SU-DHL-6 (cell line): Measurements from ENCODE around the gene CNTRL.

Source experiments
- H2AFZ ChIP-seq: fragments of 200-600 bp; sonication (generic); 2 replicates; pipeline ENCODE4 v1.6.1; 2014; ENCODE audit warnings: low read depth, mild to moderate bottlenecking, moderate library complexity, mixed read lengths, antibody characterized with exemption, low read length; ENCODE audit not compliant: severe bottlenecking
- H3F3A ChIP-seq: fragments of 200-600 bp; shearing (Covaris generic); 2 replicates; pipeline ENCODE4 v1.6.0; 2016; ENCODE audit warnings: antibody characterized with exemption, mild to moderate bottlenecking; ENCODE audit not compliant: insufficient read depth
- H3K27ac ChIP-seq: fragments of 200-600 bp; sonication (generic); 2 replicates; pipeline ENCODE4 v1.5.1; 2016; ENCODE audit warnings: low read depth, mild to moderate bottlenecking, low read length, moderate library complexity, mixed read lengths
- H3K27me3 ChIP-seq: fragments of 200-600 bp; sonication (generic), shearing (Covaris generic); 2 replicates; pipeline ENCODE4 v1.6.0; 2014; ENCODE audit warnings: mild to moderate bottlenecking, low read length
- H3K36me3 ChIP-seq: fragments of 200-600 bp; sonication (generic); 2 replicates; pipeline ENCODE4 v1.6.1; 2014; ENCODE audit warnings: mild to moderate bottlenecking, low read length, mixed read lengths
- H3K4me2 ChIP-seq: fragments of 300-600, 200-600 bp; shearing (Covaris generic), sonication (generic); 2 replicates; pipeline ENCODE4 v1.6.0; 2014; ENCODE audit warnings: low read length, low read depth, mild to moderate bottlenecking; ENCODE audit not compliant: poor library complexity, severe bottlenecking
- H3K4me3 ChIP-seq: fragments of 200-600 bp; sonication (generic); 2 replicates; pipeline ENCODE4 v1.5.1; 2014; ENCODE audit warnings: antibody characterized with exemption, low read length, mild to moderate bottlenecking, mixed read lengths; ENCODE audit not compliant: insufficient read depth, poor library complexity, severe bottlenecking
- H3K79me2 ChIP-seq: fragments of 200-600 bp; sonication (generic); 2 replicates; pipeline ENCODE4 v1.6.1; 2014; ENCODE audit warnings: mild to moderate bottlenecking, low read length, moderate library complexity; ENCODE audit not compliant: insufficient read depth
- H3K9ac ChIP-seq: fragments of 200-600 bp; sonication (generic); 2 replicates; pipeline ENCODE4 v1.7.0; 2014; ENCODE audit warnings: mild to moderate bottlenecking, low read length
- H3K9me2 ChIP-seq: fragments of 200-600 bp; sonication (generic); replicated peaks from 2 replicates; pipeline ENCODE4 v1.6.1; 2014; ENCODE audit warnings: low read length; ENCODE audit not compliant: insufficient read depth
- H3K9me3 ChIP-seq: fragments of 200-600 bp; sonication (generic); 2 replicates; pipeline ENCODE4 v1.6.1; 2014; ENCODE audit warnings: low read length, mixed read lengths; ENCODE audit not compliant: insufficient read depth
- H4K20me1 ChIP-seq: fragments of 200-600 bp; sonication (generic); 2 replicates; pipeline ENCODE4 v1.6.1; 2014; ENCODE audit warnings: low read depth, mild to moderate bottlenecking, antibody characterized with exemption, low read length, moderate library complexity, mixed read lengths
- CTCF ChIP-seq: fragments of 200-600 bp; sonication (generic); IDR thresholded peaks from one replicate; pipeline ENCODE4 v1.5.1; 2017; ENCODE audit warnings: antibody characterized with exemption, mild to moderate bottlenecking, low read length, moderate library complexity; ENCODE audit not compliant: insufficient read depth, poor library complexity, severe bottlenecking
- EZH2phosphoT487 ChIP-seq: fragments of 200-600 bp; sonication (generic), shearing (Covaris generic); conservative IDR thresholded peaks from 2 replicates; pipeline ENCODE4 v1.6.1; 2018; ENCODE audit warnings: mild to moderate bottlenecking, antibody characterized with exemption, low read length, moderate library complexity, mixed read lengths

The CNTRL gene

GRCh38 chr9:121198512-121199042 lies 123.8 kb downstream of the CNTRL start:
- H3K27ac ChIP-seq: no peak overlapping the region
- peak overlapping the region; percentile 94 for H3K4me2 ChIP-seq
- peak overlapping the region; percentile 71 for H3K4me3 ChIP-seq

GRCh38 chr9:121199921-121200320 lies 125.2 kb downstream of the CNTRL start:
- no peaks in the 10 kb centered on the region for H3K9me2 ChIP-seq
- H3K4me2 ChIP-seq: peak overlapping the region; percentile 94
- peaks cover 23% of the 10 kb centered on the region; the same call in 1 of the 2 replicates for H3F3A ChIP-seq
- H3K9me3 ChIP-seq: no peaks in the 10 kb centered on the region
- H2AFZ ChIP-seq: no peak overlapping the region
- no peak for TF ChIP-seq EZH2phosphoT487
- no peak for TF ChIP-seq CTCF
- peaks cover 73% of the 10 kb centered on the region for H3K79me2 ChIP-seq
- peak overlapping the region; percentile 76; the same call in 1 of the 2 replicates for H3K27ac ChIP-seq
- peaks cover 54% of the 10 kb centered on the region for H4K20me1 ChIP-seq
- H3K9ac ChIP-seq: peak overlapping the region; percentile 97
- H3K36me3 ChIP-seq: 0 out of 2 replicates have a peak, but pooled peaks cover 3% of the 10 kb centered on the region
- H3K4me3 ChIP-seq: peak overlapping the region; percentile 71
- no peaks in the 10 kb centered on the region for H3K27me3 ChIP-seq

More at GRCh38 chr9:121198512-121199042, 123.8 kb downstream of the CNTRL start:
- no peaks in the 10 kb centered on the region for H3K9me3 ChIP-seq
- H3K36me3 ChIP-seq: 0 out of 2 replicates have a peak, but pooled peaks cover 3% of the 10 kb centered on the region
- TF ChIP-seq EZH2phosphoT487 (no peak), CTCF (no peak)
- no peak overlapping the region for H2AFZ ChIP-seq
- peaks cover 68% of the 10 kb centered on the region for H4K20me1 ChIP-seq
- H3K79me2 ChIP-seq: peaks cover 86% of the 10 kb centered on the region
- peaks cover 30% of the 10 kb centered on the region; the same call in 1 of the 2 replicates for H3F3A ChIP-seq
- H3K27me3 ChIP-seq: no peaks in the 10 kb centered on the region
- no peaks in the 10 kb centered on the region for H3K9me2 ChIP-seq
- peak overlapping the region; percentile 97 for H3K9ac ChIP-seq

GRCh38 chr9:121200356-121200755 lies 125.6 kb downstream of the CNTRL start:
- Histone ChIP-seq H3K9me3 (no peaks in the 10 kb centered on the region), H3K79me2 (peaks cover 68% of the 10 kb centered on the region), H3K36me3 (0 out of 2 replicates have a peak, but pooled peaks cover 3% of the 10 kb centered on the region), H3K27me3 (no peaks in the 10 kb centered on the region), H3K9me2 (no peaks in the 10 kb centered on the region), H3K27ac (peak overlapping the region; percentile 76), H3K4me3 (peak overlapping the region; percentile 71), H3K4me2 (peak overlapping the region; percentile 94), H3F3A (peaks cover 20% of the 10 kb centered on the region; the same call in 1 of the 2 replicates), H4K20me1 (peaks cover 50% of the 10 kb centered on the region), H3K9ac (peak overlapping the region; percentile 97), H2AFZ (no peak overlapping the region)
- TF ChIP-seq EZH2phosphoT487: no peak
- TF ChIP-seq CTCF: no peak
